Aorta (tissue), 5 donors: ENCODE measurements around the gene PLXDC2. TPM values are rescaled to one million over a fixed set of nuclear protein-coding genes. Genes with fewer than 3 reads are reported as not detected.

Experiments
- ATAC-seq: fragments of 200-7000 bp; cut with Tn5 transposase; one replicate; pipeline ENCODE4 v1.9.1; 2022; ENCODE audit warnings: moderate library complexity; ENCODE audit not compliant: low FRiP score
- DNase-seq, 2 donors: peaks; one replicate each; pipeline ENCODE4 v3.0.0-alpha.2; 2020
- H3K27ac ChIP-seq, 2 donors: one replicate each; pipeline ENCODE4 v1.5.1; 2013; ENCODE audit warnings: low read length in 2 of 2, mild to moderate bottlenecking in 2 of 2, moderate library complexity in 2 of 2, control low read depth in 1 of 2, inconsistent platforms in 1 of 2, low read depth in 1 of 2
- H3K27me3 ChIP-seq, 2 donors: one replicate each; pipeline ENCODE4 v1.6.1; 2013; ENCODE audit warnings: control low read depth in 1 of 2, low read length in 1 of 2, mild to moderate bottlenecking in 1 of 2, moderate library complexity in 1 of 2; ENCODE audit not compliant: insufficient read depth in 2 of 2, control insufficient read depth in 1 of 2
- H3K36me3 ChIP-seq, 2 donors: one replicate each; pipeline ENCODE4 v1.6.1; 2013; ENCODE audit warnings: control low read depth in 1 of 2, low read length in 1 of 2, mild to moderate bottlenecking in 1 of 2; ENCODE audit not compliant: insufficient read depth in 2 of 2, control insufficient read depth in 1 of 2
- H3K4me1 ChIP-seq, 2 donors: one replicate each; pipeline ENCODE4 v1.6.1; 2013; ENCODE audit warnings: low read length in 2 of 2, control low read depth in 1 of 2, mild to moderate bottlenecking in 1 of 2, moderate library complexity in 1 of 2; ENCODE audit not compliant: insufficient read depth in 2 of 2, control insufficient read depth in 1 of 2
- H3K4me3 ChIP-seq, 2 donors: one replicate each; pipeline ENCODE4 v1.5.1; 2013; ENCODE audit warnings: low read length in 2 of 2, control low read depth in 1 of 2, mild to moderate bottlenecking in 1 of 2
- H3K9me3 ChIP-seq: one replicate; pipeline ENCODE4 v1.6.1; 2013; ENCODE audit warnings: mild to moderate bottlenecking, low read length; ENCODE audit not compliant: control insufficient read depth
- WGBS, 2 donors: extraction: QIAGEN DNeasy Blood & Tissue Kit; methylation state at CpG; one replicate each; pipeline ENCODE4 v1.1.7; 2013; 5-methylcytosine and 5-hydroxymethylcytosine counted together
- intact Hi-C, 2 donors: fragments of 100-400 bp; cut with DNase I; formaldehyde crosslinking; loops; one replicate each; pipeline versions ENCODE4 v1.14.2 to v1.15.0; 2022
- polyA plus RNA-seq, 2 donors: library from polyadenylated mRNA; stranded (reverse); fragments of 200-250 nt; gene quantifications; one replicate each; pipeline ENCODE4 v1.2.3, GENCODE V29; 2013
- total RNA-seq, 2 donors: library from RNA; stranded (reverse); fragmentation: NEBNext Ultra II Directional; extraction: Animal tissue kit (Norgen Biotek cat#: 25700); gene quantifications; one replicate each; pipeline ENCODE4 v1.2.1, GENCODE V29; 2021
- donor health status: healthy with polysubstance abuse.
- donor health status: Bipolar disorder and iron deficiency.
- donor health status: DM: no; HTN: no; CAD: no.
- donor health status: DM: no; HTN: no; CAD: no.
- donor health status: DM: yes; HTN: yes; CAD: no.

Gene PLXDC2
- total and polyA plus RNA-seq, 4 donors, result 14.7 to 155 (median 57.4) TPM

- no peaks in the 10 kb centered on the region for H3K36me3 ChIP-seq
- no peak overlapping the region for H3K4me3 ChIP-seq
- no peaks in the 10 kb centered on the region for H3K9me3 ChIP-seq
- WGBS, 2 donors, result 71 to 76% methylated on average over 4 of the region's 4 CpGs
- H3K27me3 ChIP-seq, result no peaks in the 10 kb centered on the region
- DNase-seq (no peak), ATAC-seq (no peak)
- intact Hi-C loops, result no loop called here
- no peaks in the 10 kb centered on the region for H3K4me1 ChIP-seq
- no peak overlapping the region for H3K27ac ChIP-seq
Measured at GRCh38 chr10:20108021-20108420, 291.8 kb downstream of the PLXDC2 start.

- 69 to 76% methylated on average over 4 of the region's 4 CpGs for WGBS, 2 donors
- Histone ChIP-seq H3K27ac (no peak overlapping the region), H3K36me3 (no peaks in the 10 kb centered on the region), H3K9me3 (no peaks in the 10 kb centered on the region), H3K27me3 (no peaks in the 10 kb centered on the region), H3K4me3 (no peak overlapping the region), H3K4me1 (no peaks in the 10 kb centered on the region)
- intact Hi-C loops, result no loop called here
- no peak for ATAC-seq
- DNase-seq, result no peak
Measured at GRCh38 chr10:20109613-20110012, 293.4 kb downstream of the PLXDC2 start.

- intact Hi-C loops, result no loop called here
- Histone ChIP-seq H3K9me3 (no peaks in the 10 kb centered on the region), H3K27ac (no peak overlapping the region), H3K4me1 (no peaks in the 10 kb centered on the region), H3K27me3 (no peaks in the 10 kb centered on the region), H3K36me3 (no peaks in the 10 kb centered on the region), H3K4me3 (no peak overlapping the region)
- 72 to 73% methylated on average over 7 of the region's 7 CpGs for WGBS, 2 donors
- DNase-seq (no peak), ATAC-seq (no peak)
Measured at GRCh38 chr10:20110125-20111100, 294.2 kb downstream of the PLXDC2 start.

DNA sequence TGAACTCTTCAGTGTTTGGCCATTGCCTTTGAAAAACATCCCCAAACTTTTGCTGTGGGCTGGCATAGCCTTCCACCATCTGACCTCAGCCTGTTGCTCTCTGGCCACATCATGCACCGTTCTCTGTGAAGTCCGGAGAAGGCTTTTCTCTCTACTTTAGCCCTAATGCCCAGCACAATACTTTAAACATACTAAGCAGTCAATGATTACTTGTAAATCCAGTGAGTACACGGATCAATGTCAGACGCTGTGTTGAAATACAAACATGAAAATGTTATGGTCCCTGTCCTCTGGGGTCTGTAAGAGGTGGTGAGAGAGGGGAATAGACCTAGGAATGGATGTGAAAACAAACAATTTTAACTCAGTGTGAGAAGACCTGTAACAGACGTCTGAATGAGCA is 297.9 kb downstream of the PLXDC2 start:
- no peak overlapping the region for H3K4me3 ChIP-seq
- no peak overlapping the region for H3K27ac ChIP-seq
- 77 to 78% methylated on average over 5 of the region's 5 CpGs for WGBS, 2 donors
- no peaks in the 10 kb centered on the region for H3K4me1 ChIP-seq
- H3K36me3 ChIP-seq, result peaks cover 0 to 2% of the 10 kb centered on the region in 2 donors
- ATAC-seq (no peak), DNase-seq (no peak)
- intact Hi-C loops, result no loop called here
- H3K27me3 ChIP-seq, result no peaks in the 10 kb centered on the region
- no peaks in the 10 kb centered on the region for H3K9me3 ChIP-seq

DNA sequence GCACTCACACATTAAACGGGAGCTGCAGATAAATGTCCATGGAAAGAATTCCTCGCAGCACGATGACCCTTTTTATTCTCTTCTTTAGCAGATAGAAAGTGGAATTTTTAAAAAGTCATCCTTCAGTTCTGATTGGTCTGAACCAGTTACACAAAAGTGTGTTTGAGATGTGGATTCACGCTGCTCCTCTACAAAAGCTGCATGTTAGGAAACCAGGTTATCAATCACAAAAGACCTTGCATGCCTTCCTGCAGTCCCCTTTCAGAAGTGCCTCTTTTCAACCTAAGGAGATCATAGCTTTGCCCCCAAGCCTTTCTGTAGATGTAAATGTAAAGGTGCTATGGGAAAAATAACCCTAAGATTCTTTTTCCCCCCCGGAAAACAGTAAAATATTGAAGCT is 299.7 kb downstream of the PLXDC2 start:
- ATAC-seq, result no peak
- Histone ChIP-seq H3K27me3 (no peaks in the 10 kb centered on the region), H3K36me3 (peaks cover 0 to 2% of the 10 kb centered on the region in 2 donors), H3K9me3 (no peaks in the 10 kb centered on the region), H3K27ac (no peak overlapping the region), H3K4me3 (no peak overlapping the region), H3K4me1 (no peaks in the 10 kb centered on the region)
- no peak for DNase-seq
- WGBS, 2 donors, result 85 to 87% methylated on average over 5 of the region's 5 CpGs
- intact Hi-C loops, result no loop called here

- WGBS, 2 donors, result 99% methylated on average over 2 of the region's 2 CpGs
- intact Hi-C loops, result no loop called here
- no peaks in the 10 kb centered on the region for H3K27me3 ChIP-seq
Measured at GRCh38 chr10:20117471-20117870, 301.2 kb downstream of the PLXDC2 start.

DNA sequence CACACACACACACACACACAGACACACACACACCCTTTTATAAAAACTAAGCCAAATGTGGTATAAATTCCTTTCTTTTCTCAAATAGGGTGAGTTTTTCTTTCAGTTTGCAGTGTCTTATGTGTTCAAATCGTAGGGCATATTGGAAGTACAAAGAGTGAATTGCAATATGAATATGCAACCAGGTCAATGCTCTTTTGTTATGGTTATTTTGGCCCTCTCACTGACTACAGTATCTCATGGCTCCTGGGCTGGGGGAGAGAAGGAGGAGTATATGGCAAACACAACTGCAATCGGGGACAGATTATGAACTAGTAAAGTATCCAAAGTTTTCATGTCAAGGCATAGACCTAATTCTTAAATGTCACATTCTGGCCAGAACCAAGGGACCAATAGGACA is 301.9 kb downstream of the PLXDC2 start:
- no peaks in the 10 kb centered on the region for H3K4me1 ChIP-seq
- no peaks in the 10 kb centered on the region for H3K9me3 ChIP-seq
- H3K27ac ChIP-seq, result no peak overlapping the region
- DNase-seq, result no peak
- no peak overlapping the region for H3K4me3 ChIP-seq
- peaks cover 0 to 2% of the 10 kb centered on the region in 2 donors for H3K36me3 ChIP-seq
- no peak for ATAC-seq
- intact Hi-C loops, result no loop called here
- H3K27me3 ChIP-seq, result no peaks in the 10 kb centered on the region
- 54 to 67% methylated on average over 2 of the region's 2 CpGs for WGBS, 2 donors

More at GRCh38 chr10:20117471-20117870, 301.2 kb downstream of the PLXDC2 start:
- DNase-seq, result no peak
- H3K4me3 ChIP-seq, result no peak overlapping the region
- no peak for ATAC-seq
- no peaks in the 10 kb centered on the region for H3K4me1 ChIP-seq
- H3K36me3 ChIP-seq, result peaks cover 0 to 2% of the 10 kb centered on the region in 2 donors
- H3K9me3 ChIP-seq, result no peaks in the 10 kb centered on the region
- H3K27ac ChIP-seq, result no peak overlapping the region

DNA sequence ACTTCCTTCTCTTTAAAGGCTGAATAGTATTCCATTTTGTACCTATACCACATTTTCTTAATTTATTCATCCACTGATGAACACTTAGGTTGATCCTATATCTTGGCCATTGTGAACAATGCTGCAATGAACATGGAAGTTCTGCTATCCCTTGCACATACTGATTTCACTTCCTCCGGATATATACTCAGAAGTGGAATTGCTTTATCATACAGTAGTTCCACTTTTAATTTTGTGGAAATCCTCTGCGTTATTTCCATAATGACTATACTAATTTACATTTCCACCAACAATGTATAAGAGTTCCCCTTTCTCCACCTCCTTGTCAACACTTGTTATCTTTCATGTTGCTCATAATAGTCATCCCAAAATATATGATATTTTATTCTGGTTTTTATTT is 312.6 kb downstream of the PLXDC2 start:
- no peaks in the 10 kb centered on the region for H3K36me3 ChIP-seq
- H3K27me3 ChIP-seq, result no peaks in the 10 kb centered on the region
- WGBS, 2 donors, result 93 to 99% methylated on average over 2 of the region's 2 CpGs
- intact Hi-C loops, result no loop called here
- no peak for DNase-seq
- H3K9me3 ChIP-seq, result no peaks in the 10 kb centered on the region
- no peaks in the 10 kb centered on the region for H3K4me1 ChIP-seq
- no peak overlapping the region for H3K27ac ChIP-seq
- no peak overlapping the region for H3K4me3 ChIP-seq
- ATAC-seq, result no peak

GRCh38 chr10:20132816-20133215 is 316.6 kb downstream of the PLXDC2 start:
- Histone ChIP-seq H3K27me3 (no peaks in the 10 kb centered on the region), H3K4me3 (no peak overlapping the region), H3K4me1 (no peaks in the 10 kb centered on the region), H3K27ac (no peak overlapping the region), H3K9me3 (no peaks in the 10 kb centered on the region), H3K36me3 (no peaks in the 10 kb centered on the region)
- DNase-seq, result no peak
- intact Hi-C loops, result no loop called here
- 93% methylated on average over 2 of the region's 2 CpGs for whole genome bisulfite sequencing, 2 donors
- no peak for ATAC-seq
